MCF 10A (cell line): ENCODE data around the gene ANKRD13D. TPM values are rescaled to one million over a fixed set of nuclear protein-coding genes. Genes with fewer than 3 reads are reported as not detected.

Source experiments
- Bru-seq: library from RNA; stranded (reverse); fragments of 400-500 nt; gene quantifications from one replicate; lab custom pipeline; 2021; lab: Mats Ljungman, UMichigan
- BruChase-seq, 2 experiments: library from RNA; stranded (reverse); fragments of 400-500 nt; gene quantifications; one replicate each; lab custom pipeline; 2021; lab: Mats Ljungman, UMichigan
- BruUV-seq: library from RNA; stranded (reverse); fragments of 400-500 nt; replicated peaks from 2 replicates; lab custom pipeline; 2021; lab: Mats Ljungman, UMichigan
- CTCF ChIA-PET: fragments of 300-600 bp; sonication (Branson Sonifier 250); formaldehyde crosslinking; extraction: SDS; loops from one replicate; lab custom pipeline; 2021; ENCODE audit warnings: antibody characterized with exemption, inconsistent platforms; lab: Yijun Ruan, JAX
- POLR2A ChIA-PET: fragments of 300-600, 350-650 bp; sonication (Branson Sonifier 250); formaldehyde crosslinking; extraction: SDS; loops from one replicate; lab custom pipeline; 2020; ENCODE audit warnings: antibody characterized with exemption, inconsistent platforms; lab: Yijun Ruan, JAX
- DNase-seq: peaks from one replicate; pipeline ENCODE4 v3.0.0-alpha.2; 2018; ENCODE audit not compliant: unreplicated experiment
- H3K27ac Mint-ChIP-seq: one replicate; pipeline ENCODE4 v1.8.0; 2022; ENCODE audit warnings: mild to moderate bottlenecking, low read depth, mixed read lengths; ENCODE audit not compliant: unreplicated experiment
- H3K27me3 Mint-ChIP-seq: one replicate; pipeline ENCODE4 v1.8.0; 2022; ENCODE audit warnings: mixed read lengths; ENCODE audit not compliant: insufficient read depth, unreplicated experiment
- H3K36me3 Mint-ChIP-seq: one replicate; pipeline ENCODE4 v1.8.0; 2022; ENCODE audit warnings: mild to moderate bottlenecking, moderate library complexity, mixed read lengths; ENCODE audit not compliant: insufficient read depth, unreplicated experiment
- H3K4me1 Mint-ChIP-seq: one replicate; pipeline ENCODE4 v1.8.0; 2022; ENCODE audit warnings: mixed read lengths; ENCODE audit not compliant: insufficient read depth, unreplicated experiment
- H3K4me3 Mint-ChIP-seq: one replicate; pipeline ENCODE4 v1.8.0; 2022; ENCODE audit warnings: mild to moderate bottlenecking, moderate library complexity, mixed read lengths; ENCODE audit not compliant: unreplicated experiment
- H3K9me3 Mint-ChIP-seq: one replicate; pipeline ENCODE4 v1.8.0; 2022; ENCODE audit warnings: mixed read lengths; ENCODE audit not compliant: unreplicated experiment
- intact Hi-C: fragments of 100-400 bp; cut with micrococcal nuclease; formaldehyde crosslinking; loops from 2 replicates; pipeline ENCODE4 v1.14.1; 2022
- long read RNA-seq: library from polyadenylated mRNA; stranded (forward); transcript quantifications from one replicate; pipeline ENCODE4 v2.0.0, GENCODE V29; 2022
- total RNA-seq: library from RNA; stranded (reverse); gene quantifications from 2 replicates; pipeline ENCODE4 v1.2.3, GENCODE V29; 2022
- TF ChIP-seq, protein P1 (sequence below): fragments of 200-600 bp; IDR thresholded peaks from one replicate; pipeline ENCODE4 v1.8.0; 2022; ENCODE audit warnings: antibody characterized with exemption, mild to moderate bottlenecking; ENCODE audit not compliant: unreplicated experiment

The ANKRD13D gene
- total RNA-seq = 39.7 and 46.2 TPM in 2 replicates
- Bru-seq, nascent RNA = percentile 66 among the genes with signal in this experiment
- BruChase-seq, experiment 1, labeled RNA remaining after a 6-hour chase = percentile 86 among the genes with signal in this experiment
- percentile 93 among the genes with signal in this experiment for BruChase-seq, experiment 2, labeled RNA remaining after a 2-hour chase
- long read RNA-seq, transcript ANKRD13D-202 (15 exons, 2,881 nt) = major isoform, 11 of 34 reads
- long read RNA-seq, partial matches to known transcripts = 4 of 34 reads
- long read RNA-seq, other reads (novel, unspliced or antisense) = 16 of 34 reads

DNA sequence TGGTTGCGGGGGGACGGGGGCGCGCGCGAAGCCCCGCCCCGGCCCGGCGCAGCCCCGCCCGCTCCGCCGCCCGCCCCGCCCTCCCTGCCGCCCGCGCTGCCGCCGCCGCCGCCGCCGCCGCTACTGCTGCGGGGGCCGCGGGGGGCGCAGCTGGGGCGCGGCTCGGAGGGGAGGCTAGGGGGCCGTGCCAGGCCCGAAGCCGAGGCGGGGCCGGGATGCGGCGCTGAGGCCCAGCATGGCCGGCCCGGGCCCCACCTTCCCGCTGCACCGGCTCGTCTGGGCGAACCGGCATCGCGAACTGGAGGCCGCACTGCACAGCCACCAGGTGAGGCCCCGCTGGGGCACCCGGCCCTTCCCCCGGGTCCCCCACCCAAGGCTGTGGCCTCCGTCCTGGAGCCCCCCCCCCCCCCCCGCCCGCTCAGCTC is at the start of gene ANKRD13D:
Gene ANKRD13D, plus strand, starts transcription at position 78 of the 425 bp plus-strand sequence. Its CDS starts 158 bp downstream, at position 236.
- BruUV-seq = no TSS peak
- Mint-ChIP-seq H3K4me3 (peak within 1 kb of the TSS; percentile 92), H3K27me3 (no peaks in the 10 kb centered on the region), H3K27ac (peak within 1 kb of the TSS; percentile 96), H3K36me3 (peaks cover 33% of the 10 kb centered on the region), H3K9me3 (no peaks in the 10 kb centered on the region), H3K4me1 (peaks cover 23% of the 10 kb centered on the region)
- TF ChIP-seq, protein P1, sequence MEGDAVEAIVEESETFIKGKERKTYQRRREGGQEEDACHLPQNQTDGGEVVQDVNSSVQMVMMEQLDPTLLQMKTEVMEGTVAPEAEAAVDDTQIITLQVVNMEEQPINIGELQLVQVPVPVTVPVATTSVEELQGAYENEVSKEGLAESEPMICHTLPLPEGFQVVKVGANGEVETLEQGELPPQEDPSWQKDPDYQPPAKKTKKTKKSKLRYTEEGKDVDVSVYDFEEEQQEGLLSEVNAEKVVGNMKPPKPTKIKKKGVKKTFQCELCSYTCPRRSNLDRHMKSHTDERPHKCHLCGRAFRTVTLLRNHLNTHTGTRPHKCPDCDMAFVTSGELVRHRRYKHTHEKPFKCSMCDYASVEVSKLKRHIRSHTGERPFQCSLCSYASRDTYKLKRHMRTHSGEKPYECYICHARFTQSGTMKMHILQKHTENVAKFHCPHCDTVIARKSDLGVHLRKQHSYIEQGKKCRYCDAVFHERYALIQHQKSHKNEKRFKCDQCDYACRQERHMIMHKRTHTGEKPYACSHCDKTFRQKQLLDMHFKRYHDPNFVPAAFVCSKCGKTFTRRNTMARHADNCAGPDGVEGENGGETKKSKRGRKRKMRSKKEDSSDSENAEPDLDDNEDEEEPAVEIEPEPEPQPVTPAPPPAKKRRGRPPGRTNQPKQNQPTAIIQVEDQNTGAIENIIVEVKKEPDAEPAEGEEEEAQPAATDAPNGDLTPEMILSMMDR = no peak
- CTCF ChIA-PET = interaction anchor here (0.9 to 2.0 kb wide), 7 partner anchors 9 to 95 kb away, joined by 3 to 9 read pairs (median 3); no protein-coding TSS in a partner anchor
- DNase-seq = no peak
- POLR2A ChIA-PET = interaction anchor here (0.7 to 4.8 kb wide), 15 partner anchors 9 to 112 kb away, joined by 3 to 51 read pairs (median 6); partner anchors contain the start of genes GRK2, RAD9A and SSH3
- intact Hi-C loops = no loop called here

DNA sequence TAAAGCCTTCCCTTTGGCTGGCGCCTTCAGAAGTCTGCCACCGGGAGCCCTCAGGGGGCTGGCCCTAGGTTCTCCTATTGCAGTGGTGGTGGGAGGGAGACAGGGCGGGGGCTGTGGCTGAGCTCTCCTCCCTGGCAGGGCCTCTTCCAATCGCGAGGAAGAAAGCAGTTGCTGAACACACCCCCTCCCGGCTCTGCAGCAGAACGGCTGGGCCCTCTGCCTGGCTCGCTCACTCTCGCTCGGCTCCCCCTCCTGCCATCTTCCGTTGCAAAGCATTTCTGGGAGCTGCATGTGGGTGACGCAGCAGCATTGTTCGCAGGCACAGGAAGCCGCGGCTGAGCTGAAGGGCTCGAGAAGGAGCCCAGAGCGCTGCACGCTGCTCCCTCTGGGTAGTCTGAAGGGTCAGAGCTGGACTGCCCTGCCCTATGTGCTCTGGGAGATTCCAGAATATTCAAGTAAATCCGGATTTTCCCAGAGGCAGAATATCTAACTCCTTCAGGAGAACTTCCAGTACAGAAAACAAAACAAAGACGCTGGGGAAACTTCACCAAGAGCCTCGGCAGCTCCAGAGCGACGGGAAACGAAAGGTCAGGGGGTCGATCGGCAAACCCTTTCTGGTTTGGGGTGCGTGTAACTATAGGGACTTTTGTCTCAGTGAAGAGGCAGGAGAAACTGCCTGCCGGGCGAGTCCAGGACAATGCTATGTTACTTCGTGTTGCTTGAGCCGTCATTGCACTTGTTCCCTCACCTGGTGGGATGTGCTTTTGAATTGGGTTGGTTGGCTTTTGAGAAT is 49.1 kb upstream of the ANKRD13D start:
- Mint-ChIP-seq H3K4me3 (peak overlapping the region; percentile 96), H3K27me3 (no peaks in the 10 kb centered on the region), H3K27ac (peak overlapping the region; percentile 97), H3K4me1 (peaks cover 24% of the 10 kb centered on the region), H3K9me3 (no peaks in the 10 kb centered on the region), H3K36me3 (peaks cover 49% of the 10 kb centered on the region)
- DNase-seq = peak; percentile 98
- ChIA-PET CTCF (interaction anchor here (0.6 to 3.6 kb wide), 8 partner anchors 19 to 306 kb away, joined by 3 to 19 read pairs (median 4); no protein-coding TSS in a partner anchor), POLR2A (interaction anchor here (0.5 to 3.8 kb wide), 42 partner anchors 8 to 628 kb away, joined by 3 to 35 read pairs (median 4); partner anchors contain the start of genes ANKRD13D, CLCF1, KDM2A and POLD4)
- TF ChIP-seq, protein P1 = no peak
- intact Hi-C loops = loop anchor here (2.0 kb wide), 2 partner anchors 121 to 185 kb away; partner anchors contain the start of gene KDM2A
- BruUV-seq = TSS peak; percentile 66

DNA sequence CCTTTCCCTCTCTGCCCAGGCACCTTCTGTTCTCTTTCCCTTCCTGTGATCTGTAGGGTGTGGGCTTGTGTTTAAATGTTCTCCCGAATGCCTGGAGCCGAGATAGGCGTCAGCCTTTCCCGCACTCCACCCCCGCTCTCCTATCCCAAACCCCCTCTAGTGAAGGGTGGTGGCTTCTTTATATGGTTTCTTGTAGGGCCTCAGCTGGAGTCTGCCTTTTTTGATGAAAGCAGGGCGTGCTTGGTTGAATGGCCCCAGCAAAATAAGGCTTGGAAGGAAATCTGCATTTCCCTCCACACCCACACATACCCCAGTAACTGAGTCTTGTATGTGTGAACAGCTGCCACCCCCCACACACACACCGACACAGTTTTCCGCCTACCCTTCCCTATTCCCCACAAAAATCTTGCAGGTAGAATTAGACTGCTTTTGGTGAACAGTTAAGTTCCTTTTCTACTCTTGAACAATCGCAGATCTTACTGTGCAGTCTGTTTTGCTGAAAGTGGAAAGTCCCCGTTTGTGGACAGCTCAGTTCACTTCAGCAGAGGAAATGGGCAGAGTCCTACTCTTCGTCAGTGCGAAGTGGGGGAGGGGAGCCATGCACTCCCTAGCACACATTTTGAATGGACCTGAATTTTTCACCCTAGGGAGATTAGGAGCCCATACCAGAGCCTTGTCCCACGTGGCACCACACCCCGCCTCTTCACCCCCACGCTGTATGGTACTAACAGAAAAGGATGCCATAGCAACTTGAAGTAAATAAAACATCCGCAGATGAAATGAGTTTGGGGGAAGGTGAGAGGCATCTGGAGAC is 48.3 kb upstream of the ANKRD13D start:
- peak overlapping the region; percentile 97 for H3K27ac Mint-ChIP-seq
- intact Hi-C loops = loop anchor here (2.0 kb wide), 2 partner anchors 122 to 186 kb away; partner anchors contain the start of gene KDM2A
- peak; percentile 82 for DNase-seq
- CTCF ChIA-PET = interaction anchor here (0.5 to 3.6 kb wide), 9 partner anchors 22 to 238 kb away, joined by 3 to 19 read pairs (median 3); no protein-coding TSS in a partner anchor
- POLR2A ChIA-PET = interaction anchor here (0.6 to 3.8 kb wide), 24 partner anchors 8 to 396 kb away, joined by 3 to 35 read pairs (median 5); partner anchors contain the start of genes ANKRD13D, KDM2A, POLD4 and SSH3
- no peaks in the 10 kb centered on the region for H3K9me3 Mint-ChIP-seq
- peak overlapping the region; percentile 96 for H3K4me3 Mint-ChIP-seq
- peaks cover 50% of the 10 kb centered on the region for H3K36me3 Mint-ChIP-seq
- no peaks in the 10 kb centered on the region for H3K27me3 Mint-ChIP-seq
- TF ChIP-seq, protein P1 = no peak
- BruUV-seq = no TSS peak
- H3K4me1 Mint-ChIP-seq = peaks cover 24% of the 10 kb centered on the region
